Erythroblast (primary cell): Measurements from ENCODE around the gene NUP98.
"Not testable (repeated sequence)": the region's sequence is repeated elsewhere in the genome, so short reads cannot be mapped to it uniquely, and the experiment has no call there.

ENCODE experiments used
- GATA1 ChIP-seq: IDR thresholded peaks from 2 replicates; pipeline ENCODE4 v1.6.1; 2011; ENCODE audit warnings: low read depth, mild to moderate bottlenecking, control low read depth, low read length, moderate library complexity
- POLR2A ChIP-seq: IDR thresholded peaks from 2 replicates; pipeline ENCODE4 v1.6.1; 2011; ENCODE audit warnings: mild to moderate bottlenecking, low read length

- not testable (repeated sequence) for TF ChIP-seq POLR2A, GATA1
Measured at GRCh38 chr11:3643102-3643546, 154.2 kb downstream of the NUP98 start.
